ENCODE data around the gene CAPZA2.

The CAPZA2 gene

GRCh38 chr7:116906391-116906790 is 44.0 kb downstream of the CAPZA2 start:
- ChIA-PET CTCF (interaction anchor here (1.0 kb wide), 1 partner anchor 24 kb away, joined by 4 read pairs; no protein-coding TSS in a partner anchor), POLR2A (no interaction called here)
- Histone ChIP-seq H3K9me3 (ENCODE audit: control insufficient read depth, insufficient read depth, low read depth, low read length) (no peaks in the 10 kb centered on the region), H3K4me1 (ENCODE audit: control insufficient read depth, insufficient read depth, low read length) (no peaks in the 10 kb centered on the region), H3K4me3 (ENCODE audit: low read depth, low read length) (no peak overlapping the region), H3K36me3 (ENCODE audit: control insufficient read depth in 2 of 2, insufficient read depth in 1 of 2, low read length in 2 of 2) (peaks cover 17 to 46% of the 10 kb centered on the region in 2 experiments; a peak in 2 of 3 replicates), H3K27ac (ENCODE audit: extremely low read depth, low read depth, low read length) (no peak overlapping the region)
- TF ChIP-seq ZNF16 (tag by site-specific recombination; IDR thresholded peaks at IDR 0.05; ENCODE audit: low read depth) (no peak), OVOL3 (tag by site-specific recombination; IDR thresholded peaks at IDR 0.05) (no peak), ZNF146 (tag by site-specific recombination; IDR thresholded peaks at IDR 0.05) (no peak), ZFHX2 (tag by site-specific recombination; conservative IDR thresholded peaks at IDR 0.05) (no peak), ZNF555 (tag by site-specific recombination; conservative IDR thresholded peaks at IDR 0.05) (no peak), ZNF843 (tag by site-specific recombination; IDR thresholded peaks at IDR 0.05) (no peak), ZNF549 (tag by site-specific recombination; IDR thresholded peaks at IDR 0.05) (no peak), ZNF416 (tag by site-specific recombination; IDR thresholded peaks at IDR 0.05) (no peak), ZNF76 (tag by site-specific recombination; IDR thresholded peaks at IDR 0.05; ENCODE audit: borderline replicate concordance, low read depth) (no peak), ZNF121 (tag by site-specific recombination; IDR thresholded peaks at IDR 0.05) (no peak), ZNF133 (tag by site-specific recombination; IDR thresholded peaks at IDR 0.05) (no peak), ZNF530 (tag by site-specific recombination; IDR thresholded peaks at IDR 0.05; ENCODE audit: low read depth) (no peak), REST (tag by site-specific recombination; IDR thresholded peaks at IDR 0.05) (no peak), ZNF341 (tag by site-specific recombination; IDR thresholded peaks at IDR 0.05; ENCODE audit: low read depth) (no peak), ZNF266 (tag by site-specific recombination; IDR thresholded peaks at IDR 0.05; ENCODE audit: low read depth) (no peak)
- TF ChIP-seq, protein P1, sequence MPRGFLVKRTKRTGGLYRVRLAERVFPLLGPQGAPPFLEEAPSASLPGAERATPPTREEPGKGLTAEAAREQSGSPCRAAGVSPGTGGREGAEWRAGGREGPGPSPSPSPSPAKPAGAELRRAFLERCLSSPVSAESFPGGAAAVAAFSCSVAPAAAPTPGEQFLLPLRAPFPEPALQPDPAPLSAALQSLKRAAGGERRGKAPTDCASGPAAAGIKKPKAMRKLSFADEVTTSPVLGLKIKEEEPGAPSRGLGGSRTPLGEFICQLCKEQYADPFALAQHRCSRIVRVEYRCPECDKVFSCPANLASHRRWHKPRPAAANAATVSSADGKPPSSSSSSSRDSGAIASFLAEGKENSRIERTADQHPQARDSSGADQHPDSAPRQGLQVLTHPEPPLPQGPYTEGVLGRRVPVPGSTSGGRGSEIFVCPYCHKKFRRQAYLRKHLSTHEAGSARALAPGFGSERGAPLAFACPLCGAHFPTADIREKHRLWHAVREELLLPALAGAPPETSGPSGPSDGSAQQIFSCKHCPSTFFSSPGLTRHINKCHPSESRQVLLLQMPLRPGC (tag by site-specific recombination; IDR thresholded peaks at IDR 0.05): no peak

DNA sequence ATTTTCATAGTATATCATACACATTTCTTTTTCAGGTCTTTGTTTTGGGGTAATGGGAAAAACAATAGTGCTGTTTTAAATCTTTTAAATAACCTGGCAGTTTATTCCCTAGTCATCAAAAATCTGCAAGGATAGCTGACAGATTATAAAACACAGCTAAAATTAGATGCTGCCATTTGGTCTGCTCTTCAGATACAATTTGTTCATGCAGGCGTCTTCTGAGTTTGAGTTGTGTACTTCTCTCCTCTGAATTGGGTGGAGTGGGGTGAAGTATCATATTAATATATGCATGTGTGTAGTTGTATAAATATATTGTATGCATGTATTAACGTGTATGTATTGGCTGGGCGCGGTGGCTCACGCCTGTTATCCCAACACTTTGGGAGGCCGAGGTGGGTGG is 48.0 kb downstream of the CAPZA2 start:
- no peak overlapping the region for H3K4me3 ChIP-seq (ENCODE audit: low read depth, low read length)
- H3K36me3 ChIP-seq (ENCODE audit: control insufficient read depth in 2 of 2, insufficient read depth in 1 of 2, low read length in 2 of 2): peaks cover 35 to 58% of the 10 kb centered on the region in 2 experiments
- no peak overlapping the region for H3K27ac ChIP-seq (ENCODE audit: extremely low read depth, low read depth, low read length)
- TF ChIP-seq BCL11B (tag by site-specific recombination; IDR thresholded peaks at IDR 0.05; ENCODE audit: low read depth): no peak
- no peak for TF ChIP-seq ZNF292 (tag by site-specific recombination; IDR thresholded peaks at IDR 0.05; ENCODE audit: borderline replicate concordance, low read depth)
- no peak for TF ChIP-seq ZNF37A (tag by site-specific recombination; IDR thresholded peaks at IDR 0.05)
- no peak for TF ChIP-seq ZNF10 (tag by site-specific recombination; IDR thresholded peaks at IDR 0.05)
- no peak for TF ChIP-seq HOXA7 (CRISPR knock-in tag; IDR thresholded peaks at IDR 0.05; ENCODE audit: borderline replicate concordance)
- no peak for TF ChIP-seq ZNF623 (tag by site-specific recombination; IDR thresholded peaks at IDR 0.05)
- no peaks in the 10 kb centered on the region for H3K4me1 ChIP-seq (ENCODE audit: control insufficient read depth, insufficient read depth, low read length)
- POLR2A ChIA-PET: no interaction called here
- no peaks in the 10 kb centered on the region for H3K9me3 ChIP-seq (ENCODE audit: control insufficient read depth, insufficient read depth, low read depth, low read length)
- CTCF ChIA-PET: interaction anchor here (0.8 kb wide), 1 partner anchor 9 kb away, joined by 3 read pairs; no protein-coding TSS in a partner anchor

Data from HEK293 (cell line).